Astrocyte (in vitro differentiated cells and primary cell): ENCODE measurements around the gene PRKCE. TPM values are rescaled to one million over a fixed set of nuclear protein-coding genes. Genes with fewer than 3 reads are reported as not detected.

Source experiments
- DNase-seq: peaks from one replicate; pipeline ENCODE4 v3.0.0-alpha.2; 2010; ENCODE audit warnings: low read depth
- FAIRE-seq: peaks from 2 replicates; lab custom pipeline; 2011; peaks lifted over from hg19 to GRCh38; lab: Jason Lieb, UNC
- H2AFZ ChIP-seq: 2 replicates; pipeline ENCODE4 v1.6.0; 2012; ENCODE audit warnings: low read depth, low read length, inconsistent platforms
- H3K27ac ChIP-seq: 2 replicates; pipeline ENCODE4 v1.5.1; 2011; ENCODE audit warnings: low read depth, low read length, inconsistent platforms
- H3K27me3 ChIP-seq: 2 replicates; pipeline ENCODE4 v1.6.0; 2011; ENCODE audit warnings: low read length, inconsistent platforms; ENCODE audit not compliant: insufficient read depth
- H3K36me3 ChIP-seq: 2 replicates; pipeline ENCODE4 v1.5.1; 2011; ENCODE audit warnings: low read length, inconsistent platforms; ENCODE audit not compliant: insufficient read depth
- H3K4me1 ChIP-seq: 2 replicates; pipeline ENCODE4 v1.5.1; 2011; ENCODE audit warnings: low read length, inconsistent platforms; ENCODE audit not compliant: insufficient read depth
- H3K4me2 ChIP-seq: 2 replicates; pipeline ENCODE4 v1.6.0; 2012; ENCODE audit warnings: low read length, inconsistent platforms
- H3K4me3 ChIP-seq: 2 replicates; pipeline ENCODE4 v1.5.1; 2011; ENCODE audit warnings: low read depth, mild to moderate bottlenecking, low read length, inconsistent platforms; ENCODE audit not compliant: insufficient read depth
- H3K79me2 ChIP-seq: 2 replicates; pipeline ENCODE4 v1.6.0; 2012; ENCODE audit warnings: mild to moderate bottlenecking, low read length, inconsistent platforms; ENCODE audit not compliant: insufficient read depth
- H3K9ac ChIP-seq: 2 replicates; pipeline ENCODE4 v1.6.0; 2012; ENCODE audit warnings: mild to moderate bottlenecking, low read length, inconsistent platforms
- H3K9me3 ChIP-seq: 2 replicates; pipeline ENCODE4 v1.5.1; 2012; ENCODE audit warnings: low read depth, mild to moderate bottlenecking, low read length, inconsistent platforms; ENCODE audit not compliant: insufficient read depth
- H4K20me1 ChIP-seq: 2 replicates; pipeline ENCODE4 v1.6.0; 2012; ENCODE audit warnings: low read length, inconsistent platforms; ENCODE audit not compliant: insufficient read depth
- H3K27ac Mint-ChIP-seq: one replicate; pipeline ENCODE4 v1.8.0; 2021; ENCODE audit warnings: mild to moderate bottlenecking, mixed read lengths; ENCODE audit not compliant: unreplicated experiment
- H3K27me3 Mint-ChIP-seq: one replicate; pipeline ENCODE4 v1.8.0; 2021; ENCODE audit warnings: low read depth, mixed read lengths; ENCODE audit not compliant: unreplicated experiment
- H3K36me3 Mint-ChIP-seq: one replicate; pipeline ENCODE4 v1.8.0; 2021; ENCODE audit warnings: low read depth, mixed read lengths; ENCODE audit not compliant: unreplicated experiment
- H3K4me1 Mint-ChIP-seq: one replicate; pipeline ENCODE4 v1.8.0; 2021; ENCODE audit warnings: low read depth, mixed read lengths; ENCODE audit not compliant: unreplicated experiment
- H3K4me3 Mint-ChIP-seq: one replicate; pipeline ENCODE4 v1.8.0; 2021; ENCODE audit warnings: mild to moderate bottlenecking, moderate library complexity, mixed read lengths; ENCODE audit not compliant: unreplicated experiment
- H3K9me3 Mint-ChIP-seq: one replicate; pipeline ENCODE4 v1.8.0; 2021; ENCODE audit warnings: mild to moderate bottlenecking, mixed read lengths; ENCODE audit not compliant: unreplicated experiment
- CTCF ChIP-seq: IDR thresholded peaks from 2 replicates; pipeline ENCODE4 v1.5.1; 2011; ENCODE audit warnings: low read depth, mild to moderate bottlenecking, inconsistent platforms, low read length, moderate library complexity; ENCODE audit not compliant: insufficient read depth
- EZH2 ChIP-seq: IDR thresholded peaks from 2 replicates; pipeline ENCODE4 v1.6.1; 2012; ENCODE audit warnings: mild to moderate bottlenecking, low read length, inconsistent platforms; ENCODE audit not compliant: insufficient read depth
- total RNA-seq: library from RNA; stranded (reverse); gene quantifications from 2 replicates; pipeline ENCODE4 v1.2.1, GENCODE V29; 2021

PRKCE gene
- total RNA-seq, 1 donor from 2014 or later = 12.8 TPM

- Mint-ChIP-seq H3K36me3 (peaks cover 23% of the 10 kb centered on the region), H3K4me1 (peaks cover 5% of the 10 kb centered on the region), H3K27ac (no peak overlapping the region), H3K4me3 (no peak overlapping the region), H3K27me3 (peaks cover 20% of the 10 kb centered on the region), H3K9me3 (peaks cover 8% of the 10 kb centered on the region)
- DNase-seq (no peak), FAIRE-seq (no peak)
- Histone ChIP-seq H3K27ac (no peak overlapping the region), H3K4me2 (no peak overlapping the region), H2AFZ (no peak overlapping the region), H4K20me1 (no peaks in the 10 kb centered on the region), H3K9ac (no peak overlapping the region), H3K4me3 (no peak overlapping the region), H3K79me2 (no peaks in the 10 kb centered on the region), H3K4me1 (peaks cover 4% of the 10 kb centered on the region), H3K27me3 (no peaks in the 10 kb centered on the region), H3K9me3 (no peaks in the 10 kb centered on the region), H3K36me3 (no peaks in the 10 kb centered on the region)
- TF ChIP-seq EZH2 = no peak
- TF ChIP-seq CTCF = no peak
These were observed 506.5 kb downstream of the PRKCE start for GRCh38 chr2:46157966-46158310.

DNA sequence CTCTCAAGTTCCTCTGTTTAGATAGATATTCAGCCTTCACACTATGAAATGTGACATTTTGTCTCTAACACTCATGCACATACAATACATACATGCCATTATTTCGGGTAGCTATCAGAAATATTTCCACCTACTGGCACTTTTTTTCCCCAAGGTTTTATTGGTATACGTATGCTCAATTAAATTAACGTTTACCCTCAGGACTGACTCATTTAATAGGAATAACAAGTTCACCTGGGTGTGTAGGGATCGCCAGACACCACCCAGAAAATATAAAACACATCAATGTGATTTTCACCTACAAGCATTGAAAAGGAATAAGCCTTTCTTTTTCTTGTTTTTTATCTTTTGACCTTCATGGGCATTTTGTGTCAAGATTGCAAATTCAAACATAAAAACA lies 507.2 kb downstream of the PRKCE start:
- Histone ChIP-seq H3K79me2 (no peaks in the 10 kb centered on the region), H3K9ac (no peak overlapping the region), H3K27me3 (no peaks in the 10 kb centered on the region), H3K4me1 (peaks cover 5% of the 10 kb centered on the region), H3K4me2 (no peak overlapping the region), H3K9me3 (no peaks in the 10 kb centered on the region), H2AFZ (no peak overlapping the region), H3K36me3 (no peaks in the 10 kb centered on the region), H4K20me1 (no peaks in the 10 kb centered on the region), H3K27ac (no peak overlapping the region), H3K4me3 (no peak overlapping the region)
- no peak for DNase-seq
- FAIRE-seq = no peak
- Mint-ChIP-seq H3K9me3 (peaks cover 6% of the 10 kb centered on the region), H3K36me3 (peaks cover 20% of the 10 kb centered on the region), H3K4me3 (no peak overlapping the region), H3K27me3 (peaks cover 20% of the 10 kb centered on the region), H3K27ac (no peak overlapping the region), H3K4me1 (peaks cover 5% of the 10 kb centered on the region)
- TF ChIP-seq EZH2 (no peak), CTCF (no peak)

DNA sequence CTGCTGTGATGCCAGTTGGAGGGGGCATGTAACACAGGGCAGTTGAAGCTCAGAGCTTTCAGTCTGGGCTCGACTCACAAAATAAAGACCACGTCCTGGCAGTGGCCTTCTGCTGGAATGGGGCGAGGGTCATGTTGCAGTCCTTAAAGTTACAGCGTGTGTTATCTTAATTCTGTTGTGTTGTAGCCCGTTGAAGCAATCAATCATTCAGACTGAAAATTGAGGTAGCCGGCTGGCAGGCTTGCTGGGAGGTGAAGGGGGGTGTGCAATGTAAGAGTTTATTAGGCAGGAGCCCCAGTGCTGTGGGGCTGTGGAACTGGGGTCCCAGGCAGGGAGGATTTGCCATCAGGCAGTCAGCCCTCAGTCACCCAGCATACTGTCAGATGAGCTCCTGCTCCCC lies 508.9 kb downstream of the PRKCE start:
- Histone ChIP-seq H3K9ac (no peak overlapping the region), H3K4me2 (no peak overlapping the region), H3K36me3 (no peaks in the 10 kb centered on the region), H3K4me1 (peaks cover 21% of the 10 kb centered on the region), H3K27me3 (no peaks in the 10 kb centered on the region), H4K20me1 (no peaks in the 10 kb centered on the region), H3K27ac (no peak overlapping the region), H3K9me3 (no peaks in the 10 kb centered on the region), H2AFZ (no peak overlapping the region), H3K4me3 (no peak overlapping the region), H3K79me2 (no peaks in the 10 kb centered on the region)
- Mint-ChIP-seq H3K9me3 (peaks cover 6% of the 10 kb centered on the region), H3K4me3 (no peak overlapping the region), H3K27me3 (peaks cover 20% of the 10 kb centered on the region), H3K36me3 (peaks cover 23% of the 10 kb centered on the region), H3K27ac (no peak overlapping the region), H3K4me1 (peaks cover 21% of the 10 kb centered on the region)
- DNase-seq (no peak), FAIRE-seq (no peak)
- no peak for TF ChIP-seq EZH2
- TF ChIP-seq CTCF = no peak
